BE2C (cell line): ENCODE data around the gene PTH2.

Source experiments
- DNase-seq: peaks from one replicate; pipeline ENCODE4 v3.0.0-alpha.2; 2020
- H3K27me3 ChIP-seq: fragments of 250-450 bp; sonication (Bioruptor Pico); 2 replicates; pipeline ENCODE4 v1.5.1; 2020; ENCODE audit warnings: mild to moderate bottlenecking
- H3K36me3 ChIP-seq: fragments of 250-450 bp; sonication (Bioruptor Pico); 2 replicates; pipeline ENCODE4 v1.5.1; 2020; ENCODE audit warnings: mild to moderate bottlenecking
- H3K4me1 ChIP-seq: fragments of 250-450 bp; sonication (Bioruptor Pico); 2 replicates; pipeline ENCODE4 v1.5.1; 2020
- H3K4me3 ChIP-seq: 2 replicates; pipeline ENCODE4 v1.5.1; 2011; ENCODE audit warnings: low read depth, low read length
- H3K9me3 ChIP-seq: fragments of 250-450 bp; sonication (Bioruptor Pico); 2 replicates; pipeline ENCODE4 v1.5.1; 2020
- CTCF ChIP-seq: IDR thresholded peaks from 2 replicates; pipeline ENCODE4 v1.5.1; 2012; ENCODE audit warnings: mild to moderate bottlenecking, low read depth, low read length

The PTH2 gene

GRCh38 chr19:49434907-49435583, 11.8 kb upstream of the PTH2 start:
- H3K36me3 ChIP-seq, result no peaks in the 10 kb centered on the region
- no peaks in the 10 kb centered on the region for H3K4me1 ChIP-seq
- H3K9me3 ChIP-seq, result no peaks in the 10 kb centered on the region
- H3K4me3 ChIP-seq, result no peak overlapping the region
- no peak for DNase-seq
- H3K27me3 ChIP-seq, result peaks cover 58% of the 10 kb centered on the region
- no peak for TF ChIP-seq CTCF

GRCh38 chr19:49433240-49433901, 10.1 kb upstream of the PTH2 start:
- Histone ChIP-seq H3K9me3 (no peaks in the 10 kb centered on the region), H3K36me3 (no peaks in the 10 kb centered on the region), H3K4me3 (no peak overlapping the region), H3K4me1 (no peaks in the 10 kb centered on the region), H3K27me3 (peaks cover 55% of the 10 kb centered on the region)
- no peak for TF ChIP-seq CTCF
- no peak for DNase-seq

- peaks cover 56% of the 10 kb centered on the region for H3K27me3 ChIP-seq
Observed at GRCh38 chr19:49432141-49433073, 9.2 kb upstream of the PTH2 start.

GRCh38 chr19:49431330-49431749, 8.1 kb upstream of the PTH2 start:
- H3K27me3 ChIP-seq, result peaks cover 59% of the 10 kb centered on the region
- no peak for TF ChIP-seq CTCF
- no peaks in the 10 kb centered on the region for H3K4me1 ChIP-seq

More at GRCh38 chr19:49432141-49433073, 9.2 kb upstream of the PTH2 start:
- H3K4me1 ChIP-seq, result no peaks in the 10 kb centered on the region
- no peak overlapping the region for H3K4me3 ChIP-seq
- H3K9me3 ChIP-seq, result no peaks in the 10 kb centered on the region
- no peak for TF ChIP-seq CTCF
- H3K36me3 ChIP-seq, result no peaks in the 10 kb centered on the region
- DNase-seq, result no peak

GRCh38 chr19:49430678-49431329, 7.6 kb upstream of the PTH2 start:
- no peaks in the 10 kb centered on the region for H3K9me3 ChIP-seq
- no peak overlapping the region for H3K4me3 ChIP-seq
- no peaks in the 10 kb centered on the region for H3K36me3 ChIP-seq
- H3K27me3 ChIP-seq, result peaks cover 63% of the 10 kb centered on the region
- no peak for DNase-seq
- TF ChIP-seq CTCF, result peak; percentile 36; the same call in 1 of the 2 replicates
- H3K4me1 ChIP-seq, result no peaks in the 10 kb centered on the region

More at GRCh38 chr19:49431330-49431749, 8.1 kb upstream of the PTH2 start:
- no peaks in the 10 kb centered on the region for H3K36me3 ChIP-seq
- H3K4me3 ChIP-seq, result no peak overlapping the region
- DNase-seq, result peak; percentile 59
- no peaks in the 10 kb centered on the region for H3K9me3 ChIP-seq
